Activated CD4-positive, alpha-beta T cell treated with anti-CD3 and anti-CD28 coated beads for 48 hours (primary cell): ENCODE results near the gene WBP2.

Experiments used
- DNase-seq: peaks from one replicate; pipeline ENCODE4 v3.0.0-alpha.2; 2020

The WBP2 gene

DNA sequence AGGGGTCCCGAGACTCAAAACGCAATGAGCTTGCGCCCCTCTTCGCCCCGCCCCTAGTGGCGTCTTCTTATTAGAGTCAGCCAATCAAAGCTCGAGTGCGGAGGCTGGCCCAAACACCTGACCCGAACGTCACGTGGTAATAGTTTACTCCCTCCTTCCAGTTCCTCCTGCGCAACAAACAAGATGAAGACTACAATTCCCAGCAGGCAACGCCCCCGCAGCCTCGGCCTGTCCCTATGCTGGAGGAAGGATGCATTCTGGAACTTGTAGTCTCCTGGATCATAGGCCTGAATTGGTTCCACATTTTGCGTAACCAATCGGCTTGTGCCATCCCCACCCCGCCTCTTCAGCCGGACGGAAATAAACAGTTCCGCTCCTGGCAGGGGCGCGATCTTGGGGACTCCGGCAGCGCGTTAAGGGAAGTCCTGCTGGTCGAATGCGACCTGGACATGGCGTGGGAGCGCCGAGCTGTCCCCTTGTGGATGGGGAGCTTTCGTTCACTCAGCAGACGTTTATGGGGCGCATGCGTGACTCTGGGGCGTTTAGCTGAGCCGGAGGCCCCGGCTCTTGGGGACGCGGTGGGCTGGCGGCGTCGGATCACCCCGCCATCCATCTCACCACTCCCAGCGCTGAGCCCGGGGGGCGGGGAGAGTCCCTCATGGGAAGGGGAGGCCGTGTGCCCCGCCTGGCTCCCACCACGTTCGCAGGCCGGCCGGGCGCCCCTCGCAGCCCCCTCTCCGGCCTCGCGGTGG, at the start of gene WBP2:
Gene WBP2, minus strand, starts transcription at position 26 of the 752 bp plus-strand sequence. CDS start 38 bp downstream, outside the sequence.
- peak; percentile 99 for DNase-seq

GRCh38 chr17:75902406-75902805, 47.3 kb upstream of the WBP2 start:
- no peak for DNase-seq

- DNase-seq, result no peak
Observed at GRCh38 chr17:75901727-75902126, 46.6 kb upstream of the WBP2 start.

GRCh38 chr17:75900691-75901533, 45.8 kb upstream of the WBP2 start:
- no peak for DNase-seq

DNA sequence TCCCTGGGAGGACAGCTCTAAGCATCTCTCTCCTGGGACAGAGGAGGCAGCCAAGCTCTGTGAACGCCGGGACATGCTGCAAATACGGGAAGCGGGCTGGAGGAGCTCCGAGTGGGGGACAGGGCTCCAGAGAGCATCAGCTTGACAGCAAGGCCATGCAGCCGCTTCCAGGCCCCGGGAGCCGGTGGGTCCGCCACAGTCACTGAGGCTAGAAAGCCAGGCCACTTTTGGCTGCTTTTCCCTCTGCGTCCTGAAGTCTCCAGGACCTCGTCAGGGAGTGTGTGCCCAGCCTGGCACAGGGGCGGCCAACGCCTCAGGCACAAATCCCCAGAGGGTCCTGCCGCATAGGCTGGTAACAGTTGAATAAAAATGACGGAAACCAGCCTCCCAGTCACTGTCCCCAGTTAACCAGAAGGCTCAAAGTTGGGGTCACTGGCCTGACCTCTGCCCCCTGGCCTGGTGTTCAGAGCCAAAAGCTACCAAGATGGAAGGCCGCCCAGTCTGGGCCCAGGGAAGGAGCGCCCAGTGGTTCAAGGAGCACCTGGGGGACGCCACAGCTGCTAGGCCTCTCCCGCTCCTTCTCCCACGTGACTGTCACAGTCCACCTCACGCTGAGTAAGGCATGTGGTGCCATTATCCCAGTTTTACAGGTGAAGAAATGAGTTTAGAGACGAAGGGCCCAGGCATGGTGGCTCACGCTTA, 44.8 kb upstream of the WBP2 start:
- DNase-seq, result no peak

DNA sequence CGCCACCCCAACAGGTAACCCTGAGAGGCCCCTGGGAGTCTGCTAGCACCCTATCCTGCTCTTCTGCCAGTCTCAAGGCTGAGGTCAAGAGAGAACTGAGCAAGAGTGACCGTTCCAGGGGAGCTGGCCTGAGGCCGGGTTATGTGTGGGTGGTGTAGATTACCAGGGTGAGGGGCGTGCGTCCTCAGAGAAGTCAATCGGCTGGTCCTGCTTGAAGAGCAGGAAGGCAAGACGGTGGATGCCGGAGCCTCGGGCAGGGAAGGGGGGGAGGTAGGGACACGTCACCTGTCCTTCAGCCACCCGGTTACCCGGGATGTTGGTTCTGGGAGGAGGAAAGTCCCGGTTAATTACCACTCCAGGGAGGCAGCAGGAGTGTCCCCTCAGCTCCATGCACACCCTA, 44.2 kb upstream of the WBP2 start:
- DNase-seq, result no peak

DNA sequence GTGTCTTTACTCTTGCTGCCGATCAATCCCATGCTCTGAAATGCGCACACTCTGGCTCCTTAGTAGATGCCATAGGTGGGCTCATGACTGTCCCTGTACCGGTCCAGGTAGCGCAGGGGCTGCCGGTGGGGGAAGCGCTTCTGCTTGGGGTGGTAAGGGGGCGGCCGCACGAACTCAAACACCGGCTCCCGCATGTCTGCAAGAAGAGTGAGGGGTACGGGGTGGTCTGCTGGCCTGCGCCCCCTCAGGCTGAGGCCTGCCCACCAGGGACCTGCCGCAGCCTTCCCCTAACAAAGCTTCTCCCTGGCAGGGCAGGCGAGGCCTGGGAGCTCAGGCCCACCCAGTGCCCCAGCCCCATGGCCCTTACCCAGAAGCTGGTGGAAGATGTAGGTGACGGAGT, 43.7 kb upstream of the WBP2 start:
- no peak for DNase-seq

DNA sequence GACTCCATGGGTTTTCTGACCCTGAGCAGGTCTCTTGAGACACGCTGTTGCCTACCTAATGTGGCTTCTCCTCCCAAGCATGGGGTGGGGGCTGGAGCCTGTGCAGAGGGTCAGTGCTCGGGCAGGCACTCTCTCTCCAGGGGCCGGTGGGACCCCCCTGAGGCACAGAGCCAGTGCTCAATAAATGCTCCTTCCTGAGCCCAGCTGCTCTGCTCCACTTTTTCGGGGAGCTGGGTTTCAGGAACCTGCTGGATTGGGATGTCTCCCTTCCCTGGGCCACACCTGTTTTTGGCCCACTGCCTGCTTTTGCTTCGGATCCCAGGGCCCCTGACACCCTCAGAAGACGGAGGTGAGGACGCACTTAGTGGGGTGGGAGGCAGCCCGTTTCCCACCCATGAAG, 42.9 kb upstream of the WBP2 start:
- DNase-seq, result no peak

GRCh38 chr17:75897160-75898019, 42.3 kb upstream of the WBP2 start:
- no peak for DNase-seq

- DNase-seq, result peak; percentile 84
Observed at GRCh38 chr17:75896415-75897159, 41.5 kb upstream of the WBP2 start, which contains the start of gene TRIM65. Gene TRIM65, minus strand, starts transcription at chr17:75896951. Its CDS starts 14 bp downstream, at chr17:75896937.

DNA sequence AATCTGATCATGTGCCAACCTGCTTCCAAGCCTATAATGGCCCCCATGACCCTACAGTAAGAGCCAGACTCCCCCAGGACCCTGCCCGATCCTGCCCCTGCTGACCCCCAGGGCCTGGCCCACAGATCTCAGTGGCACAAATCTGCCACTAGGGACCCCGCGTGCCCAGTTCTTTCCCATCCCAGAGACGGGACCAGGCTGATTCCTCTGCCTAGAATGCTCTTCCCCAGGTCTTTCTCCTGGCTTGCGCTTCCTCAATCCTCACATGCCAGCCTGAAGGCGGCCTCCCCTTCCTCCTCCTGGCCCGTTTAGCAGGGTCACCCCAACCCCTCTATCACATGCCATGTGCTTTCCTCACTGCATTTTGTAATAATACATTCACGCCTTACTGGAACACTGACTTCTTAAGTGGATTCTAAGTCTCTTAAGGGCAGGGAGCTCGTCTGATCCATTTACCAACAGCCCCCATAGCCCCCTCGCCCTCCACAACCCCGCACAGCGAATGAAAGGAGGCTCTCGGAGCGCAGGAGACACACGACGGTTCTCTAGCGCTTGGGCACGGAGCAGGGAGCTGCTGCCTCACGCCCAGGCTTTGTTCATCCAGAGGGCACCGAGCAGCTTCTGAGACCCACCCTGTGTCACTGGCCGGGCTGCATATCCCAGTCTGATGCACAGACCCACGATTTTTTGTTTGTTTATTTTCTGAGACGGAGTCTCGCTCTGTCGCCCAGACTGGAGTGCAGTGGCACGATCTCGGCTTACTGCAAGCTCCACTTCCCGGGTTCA, 40.4 kb upstream of the WBP2 start:
- peak; percentile 46 for DNase-seq

DNA sequence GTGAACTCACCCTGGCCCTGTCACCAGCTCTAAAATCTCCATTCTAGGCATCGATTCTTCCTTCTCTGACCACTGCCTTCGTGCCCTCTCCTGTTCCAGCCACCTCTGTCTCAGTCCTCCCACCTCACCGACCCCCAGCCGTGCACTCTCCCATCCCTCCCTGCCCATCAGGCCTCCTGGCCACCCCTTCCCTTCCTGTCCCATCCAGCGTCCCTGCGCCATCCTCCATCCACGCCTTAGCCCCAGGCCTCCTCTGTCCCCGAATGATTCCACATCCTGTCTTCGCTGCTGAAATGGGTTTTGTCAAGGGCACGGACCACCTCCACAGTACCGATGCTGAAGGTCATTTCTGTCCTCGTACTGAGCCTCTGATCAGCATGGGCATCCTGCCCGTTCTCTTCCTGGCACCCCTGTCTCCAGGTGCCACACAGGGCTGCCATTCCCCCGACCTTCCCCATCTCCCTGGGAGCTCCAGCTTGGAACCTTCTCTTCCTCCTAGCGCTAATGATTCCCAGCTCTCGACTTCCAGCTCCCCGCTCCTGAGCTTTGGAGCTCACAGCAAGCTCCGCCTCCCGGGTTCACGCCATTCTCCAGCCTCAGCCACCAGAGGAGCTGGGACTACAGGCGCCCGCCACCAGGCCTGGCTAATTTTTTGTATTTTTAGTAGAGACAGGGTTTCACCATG, 39.1 kb upstream of the WBP2 start:
- DNase-seq, result no peak

- DNase-seq, result no peak
Observed at GRCh38 chr17:75893305-75894048, 38.3 kb upstream of the WBP2 start.

- DNase-seq, result no peak
Observed at GRCh38 chr17:75892556-75893224, 37.6 kb upstream of the WBP2 start.

DNA sequence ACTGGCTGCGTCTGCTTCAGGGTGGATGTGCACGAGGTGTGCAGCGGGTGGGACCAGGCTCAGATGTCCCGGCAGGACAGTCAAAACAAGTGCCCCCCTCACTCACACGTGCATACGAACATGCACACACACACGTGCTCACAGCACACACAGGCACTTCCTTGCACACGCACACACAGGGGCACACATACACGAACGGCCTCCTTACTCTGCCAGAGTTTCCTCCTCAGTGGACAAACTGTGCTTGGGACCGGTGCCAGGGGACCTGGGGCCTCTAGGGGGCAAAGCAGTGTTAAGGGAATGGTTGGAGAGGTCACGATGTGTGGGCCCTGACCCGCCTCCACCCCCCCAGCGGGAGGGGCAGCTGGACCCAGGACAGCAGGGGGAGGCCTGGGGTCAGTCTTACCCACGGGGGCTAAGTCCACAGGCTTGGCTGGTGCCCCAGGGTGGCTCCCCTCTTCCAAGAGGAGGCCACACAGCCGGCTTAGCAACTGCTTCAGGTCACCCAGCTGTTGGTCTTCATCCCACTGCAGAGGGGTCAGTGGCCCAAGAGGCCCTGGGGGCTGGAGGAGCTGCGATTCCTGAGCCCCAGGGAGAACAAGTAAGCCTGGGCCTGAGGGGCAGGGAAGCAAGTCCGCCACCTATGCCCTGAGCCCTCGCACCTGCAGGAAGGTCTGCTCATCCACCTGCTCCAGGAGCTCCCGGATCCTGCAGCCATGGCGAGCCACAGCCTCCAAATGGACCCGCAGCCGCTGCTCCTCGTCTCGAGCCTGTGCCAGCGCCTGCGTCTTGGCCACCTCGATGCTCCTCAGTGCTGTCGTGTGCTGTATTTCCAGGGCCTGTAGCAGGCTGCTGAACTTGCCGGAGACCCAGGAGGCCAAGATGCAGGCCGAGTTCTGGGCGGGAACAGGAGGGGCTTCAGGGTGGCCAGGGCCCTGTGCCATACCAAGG, 36.7 kb upstream of the WBP2 start:
- DNase-seq, result no peak

- DNase-seq, result no peak
Observed at GRCh38 chr17:75891022-75891604, 36.0 kb upstream of the WBP2 start.

- no peak for DNase-seq
Observed at GRCh38 chr17:75889454-75889853, 34.3 kb upstream of the WBP2 start.
